Esophagus squamous epithelium (tissue), 5 donors: ENCODE data around the gene FHOD3. TPM values are rescaled to one million over a fixed set of nuclear protein-coding genes. Genes with fewer than 3 reads are reported as not detected.

Source experiments
- DNase-seq: peaks from one replicate; lab custom pipeline; 2025; lab: John Stamatoyannopoulos, UW
- H3K27ac ChIP-seq, 4 donors: fragments of 200-600 bp; sonication (generic); one replicate each; pipeline ENCODE4 v1.5.1; 2016 to 2019; ENCODE audit warnings: mild to moderate bottlenecking in 1 of 4
- H3K27me3 ChIP-seq, 4 donors: fragments of 200-600 bp; sonication (generic); 1 replicate in 3 of 4; 2 replicates in 1 of 4; pipeline versions ENCODE4 v1.5.1 to v1.6.0; 2017 to 2021; ENCODE audit warnings: antibody characterized with exemption in 1 of 4
- H3K36me3 ChIP-seq, 3 donors: fragments of 200-600 bp; sonication (generic); one replicate each; pipeline ENCODE4 v1.5.1; 2016 to 2019
- H3K4me1 ChIP-seq, 3 donors: fragments of 200-600 bp; sonication (generic); one replicate each; pipeline ENCODE4 v1.5.1; 2017 to 2019
- H3K4me3 ChIP-seq, 4 donors: fragments of 200-600 bp; sonication (generic); 1 replicate in 3 of 4; 2 replicates in 1 of 4; pipeline ENCODE4 v1.5.1; 2016 to 2019; ENCODE audit warnings: mild to moderate bottlenecking in 2 of 4, moderate library complexity in 1 of 4
- H3K9me3 ChIP-seq, 3 donors: fragments of 200-600 bp; sonication (generic); one replicate each; pipeline ENCODE4 v1.5.1; 2016 to 2019
- CTCF ChIP-seq, 6 experiments: fragments of 450-650 bp in 4 of 6; fragments of 200-600 bp in 2 of 6; sonication (generic) in 2 of 6; IDR thresholded peaks; one replicate each; pipeline ENCODE4 v1.5.1; 2016 to 2019; ENCODE audit warnings: antibody characterized with exemption in 6 of 6, mild to moderate bottlenecking in 4 of 6, moderate library complexity in 4 of 6
- POLR2A ChIP-seq, 4 donors: fragments of 450-650 bp; IDR thresholded peaks; one replicate each; pipeline ENCODE4 v1.6.1; 2017; ENCODE audit warnings: antibody characterized with exemption in 4 of 4, mild to moderate bottlenecking in 4 of 4, moderate library complexity in 3 of 4
- WGBS, 2 donors: methylation state at CpG; one replicate each; pipeline ENCODE4 v1.1.5; 2018; 5-methylcytosine and 5-hydroxymethylcytosine counted together
- intact Hi-C: fragments of 100-400 bp; cut with DNase I; formaldehyde crosslinking; loops from one replicate; pipeline ENCODE4 v1.15.0; 2022
- total RNA-seq, 4 donors: library from RNA; depleted of rRNA; stranded (reverse); fragments of >200 nt; gene quantifications; one replicate each; pipeline ENCODE4 v1.1.0, GENCODE V29; 2016
- donor health status: DM: yes; HTN: yes; CAD: no.

The FHOD3 gene
- total RNA-seq, 4 donors from 2014 or later = 3.1 to 29.6 (median 5.7) TPM

GRCh38 chr18:36700955-36701354 lies 403.4 kb downstream of the FHOD3 start:
- Histone ChIP-seq H3K36me3 (no peaks in the 10 kb centered on the region), H3K4me1 (peaks cover 0 to 45% (median 12%) of the 10 kb centered on the region in 3 donors), H3K27ac (no peak overlapping the region), H3K4me3 (no peak overlapping the region), H3K9me3 (no peaks in the 10 kb centered on the region), H3K27me3 (no peaks in the 10 kb centered on the region)
- intact Hi-C loops = no loop called here
- TF ChIP-seq POLR2A (IDR thresholded peaks at IDR 0.05) (no peak), CTCF (IDR thresholded peaks at IDR 0.05) (no peak)
- 73 to 80% methylated on average over 2 to 4 of the region's 4 CpGs for WGBS, 2 donors
- DNase-seq = no peak

GRCh38 chr18:36702401-36703013 lies 405.0 kb downstream of the FHOD3 start:
- TF ChIP-seq CTCF (IDR thresholded peaks at IDR 0.05) = no peak
- TF ChIP-seq POLR2A (IDR thresholded peaks at IDR 0.05) = no peak
- H3K4me1 ChIP-seq = peaks cover 0 to 50% (median 12%) of the 10 kb centered on the region in 3 donors
- H3K9me3 ChIP-seq = no peaks in the 10 kb centered on the region
- WGBS, 2 donors = 31 to 41% methylated on average over 10 of the region's 10 CpGs
- DNase-seq = no peak
- no peak overlapping the region for H3K4me3 ChIP-seq
- H3K27me3 ChIP-seq = no peaks in the 10 kb centered on the region
- H3K27ac ChIP-seq = peak overlapping the region; percentile 30 to 80 (median 62)
- H3K36me3 ChIP-seq = no peaks in the 10 kb centered on the region
- intact Hi-C loops = no loop called here

- Histone ChIP-seq H3K27ac (peak overlapping the region in 2 of 4 donors; percentile 51 to 71), H3K27me3 (no peaks in the 10 kb centered on the region), H3K4me3 (no peak overlapping the region), H3K9me3 (no peaks in the 10 kb centered on the region), H3K4me1 (peaks cover 0 to 48% (median 8%) of the 10 kb centered on the region in 3 donors), H3K36me3 (peaks cover 0 to 2% (median 0%) of the 10 kb centered on the region in 3 donors)
- TF ChIP-seq POLR2A (IDR thresholded peaks at IDR 0.05) = no peak
- TF ChIP-seq CTCF (IDR thresholded peaks at IDR 0.05) = no peak
- WGBS, 2 donors = 72 to 82% methylated on average over 6 of the region's 6 CpGs
- no peak for DNase-seq
- intact Hi-C loops = no loop called here
These were observed 406.6 kb downstream of the FHOD3 start for GRCh38 chr18:36704156-36704555.

- Histone ChIP-seq H3K4me3 (no peak overlapping the region), H3K9me3 (no peaks in the 10 kb centered on the region), H3K27me3 (no peaks in the 10 kb centered on the region), H3K4me1 (peaks cover 0 to 51% (median 8%) of the 10 kb centered on the region in 3 donors), H3K36me3 (peaks cover 0 to 6% (median 0%) of the 10 kb centered on the region in 3 donors), H3K27ac (peak overlapping the region in 2 of 4 donors; percentile 62 to 71)
- intact Hi-C loops = no loop called here
- no peak for DNase-seq
- TF ChIP-seq CTCF (IDR thresholded peaks at IDR 0.05) = no peak
- TF ChIP-seq POLR2A (IDR thresholded peaks at IDR 0.05) = no peak
- WGBS, 2 donors = 70 to 71% methylated on average over 6 to 7 of the region's 8 CpGs
These were observed 408.8 kb downstream of the FHOD3 start for GRCh38 chr18:36706134-36706881.

- no peak overlapping the region for H3K27ac ChIP-seq
- intact Hi-C loops = no loop called here
- H3K9me3 ChIP-seq = no peaks in the 10 kb centered on the region
- H3K4me1 ChIP-seq = peaks cover 0 to 39% (median under 1%) of the 10 kb centered on the region in 3 donors
- TF ChIP-seq POLR2A (IDR thresholded peaks at IDR 0.05) = no peak
- TF ChIP-seq CTCF (IDR thresholded peaks at IDR 0.05) = no peak
- no peak for DNase-seq
- peaks cover 0 to 6% (median 0%) of the 10 kb centered on the region in 3 donors for H3K36me3 ChIP-seq
- WGBS, 2 donors = 74 to 85% methylated on average over 4 of the region's 4 CpGs
- no peaks in the 10 kb centered on the region for H3K27me3 ChIP-seq
- H3K4me3 ChIP-seq = no peak overlapping the region
These were observed 410.9 kb downstream of the FHOD3 start for GRCh38 chr18:36708366-36708765.
